Measurements from ENCODE around the gene HPGDS. TPM values are rescaled to one million over a fixed set of nuclear protein-coding genes. Genes with fewer than 3 reads are reported as not detected.

The HPGDS gene
- total and polyA plus RNA-seq, 2 experiments from 2014 or later = not detected

DNA sequence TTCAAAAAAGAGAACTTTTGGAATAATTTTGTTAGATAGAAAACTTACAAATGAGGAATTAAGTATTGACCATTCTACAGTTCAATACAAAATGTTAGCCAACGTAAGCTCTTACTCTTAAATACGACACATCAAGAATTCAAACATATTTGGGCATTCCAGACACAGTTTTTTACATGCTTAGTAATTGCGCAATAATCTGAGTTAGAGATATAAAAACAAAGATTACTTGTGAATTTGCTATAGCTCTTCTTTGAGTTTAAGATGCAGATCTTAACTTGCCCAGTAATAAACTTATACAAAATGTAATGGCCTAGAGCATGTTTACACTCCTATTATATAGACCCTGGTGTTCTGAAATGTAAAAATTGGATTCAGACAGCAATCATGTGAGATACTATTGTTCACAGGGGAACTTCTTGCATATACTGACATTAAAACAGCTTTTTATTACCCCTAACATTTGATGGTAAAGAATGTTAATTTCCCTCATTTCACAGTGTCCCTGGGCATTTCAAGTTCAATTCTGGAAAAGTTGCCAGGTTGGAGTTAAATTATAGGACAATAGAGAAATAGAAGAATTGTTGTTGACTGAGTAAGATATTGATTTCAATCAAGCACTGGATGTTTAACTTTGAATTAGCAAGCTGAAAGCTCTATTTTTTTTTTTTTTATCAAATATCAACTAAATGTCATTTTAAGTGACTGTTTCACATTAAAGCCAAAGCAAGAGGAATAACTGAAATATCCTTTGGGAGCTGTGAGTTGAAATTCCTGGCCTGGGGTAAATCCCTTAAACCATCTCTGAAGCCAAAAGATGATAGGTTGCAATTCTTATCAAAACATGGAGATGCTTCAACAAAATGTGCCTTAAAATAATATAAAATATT, 910 bp downstream of the HPGDS start:
- H3K79me2 ChIP-seq (replicated peaks; ENCODE audit: insufficient read depth) = no peaks in the 10 kb centered on the region
- H4K20me1 ChIP-seq (replicated peaks; ENCODE audit: insufficient read depth) = no peaks in the 10 kb centered on the region
- Mint-ChIP-seq H3K27me3 (ENCODE audit: insufficient read depth, low read depth, poor library complexity) (peaks cover 2% of the 10 kb centered on the region), H3K27ac (no peak overlapping the region), H3K36me3 (ENCODE audit: low read depth) (no peaks in the 10 kb centered on the region), H3K9me3 (no peaks in the 10 kb centered on the region), H3K4me3 (no peak overlapping the region), H3K4me1 (no peaks in the 10 kb centered on the region)
- H3K4me2 ChIP-seq = no peak overlapping the region
- H2AFZ ChIP-seq = no peak overlapping the region
- no peak overlapping the region for H3K4me3 ChIP-seq
- ATAC-seq = no peak
- H3K36me3 ChIP-seq (ENCODE audit: insufficient read depth) = no peaks in the 10 kb centered on the region
- no peaks in the 10 kb centered on the region for H3K4me1 ChIP-seq (ENCODE audit: insufficient read depth)
- no peaks in the 10 kb centered on the region for H3K9me2 ChIP-seq (ENCODE audit: insufficient read depth)
- no peaks in the 10 kb centered on the region for H3F3A ChIP-seq (replicated peaks; ENCODE audit: low read depth)
- no peak overlapping the region for H3K27ac ChIP-seq (ENCODE audit: low read depth)
- no peaks in the 10 kb centered on the region for H3K27me3 ChIP-seq (ENCODE audit: insufficient read depth)
- no peak for DNase-seq (ENCODE audit: low spot score)
- TF ChIP-seq STAT1 (IDR thresholded peaks at IDR 0.05; ENCODE audit: unreplicated experiment) = no peak
- TF ChIP-seq CREB1 (CRISPR knock-in tag; IDR thresholded peaks at IDR 0.05; ENCODE audit: low read depth) = no peak
- no peak for TF ChIP-seq NANOG (IDR thresholded peaks at IDR 0.05; ENCODE audit: borderline replicate concordance)
- no peak for TF ChIP-seq ZNF114 (CRISPR knock-in tag; IDR thresholded peaks at IDR 0.05)
- TF ChIP-seq, protein P1, sequence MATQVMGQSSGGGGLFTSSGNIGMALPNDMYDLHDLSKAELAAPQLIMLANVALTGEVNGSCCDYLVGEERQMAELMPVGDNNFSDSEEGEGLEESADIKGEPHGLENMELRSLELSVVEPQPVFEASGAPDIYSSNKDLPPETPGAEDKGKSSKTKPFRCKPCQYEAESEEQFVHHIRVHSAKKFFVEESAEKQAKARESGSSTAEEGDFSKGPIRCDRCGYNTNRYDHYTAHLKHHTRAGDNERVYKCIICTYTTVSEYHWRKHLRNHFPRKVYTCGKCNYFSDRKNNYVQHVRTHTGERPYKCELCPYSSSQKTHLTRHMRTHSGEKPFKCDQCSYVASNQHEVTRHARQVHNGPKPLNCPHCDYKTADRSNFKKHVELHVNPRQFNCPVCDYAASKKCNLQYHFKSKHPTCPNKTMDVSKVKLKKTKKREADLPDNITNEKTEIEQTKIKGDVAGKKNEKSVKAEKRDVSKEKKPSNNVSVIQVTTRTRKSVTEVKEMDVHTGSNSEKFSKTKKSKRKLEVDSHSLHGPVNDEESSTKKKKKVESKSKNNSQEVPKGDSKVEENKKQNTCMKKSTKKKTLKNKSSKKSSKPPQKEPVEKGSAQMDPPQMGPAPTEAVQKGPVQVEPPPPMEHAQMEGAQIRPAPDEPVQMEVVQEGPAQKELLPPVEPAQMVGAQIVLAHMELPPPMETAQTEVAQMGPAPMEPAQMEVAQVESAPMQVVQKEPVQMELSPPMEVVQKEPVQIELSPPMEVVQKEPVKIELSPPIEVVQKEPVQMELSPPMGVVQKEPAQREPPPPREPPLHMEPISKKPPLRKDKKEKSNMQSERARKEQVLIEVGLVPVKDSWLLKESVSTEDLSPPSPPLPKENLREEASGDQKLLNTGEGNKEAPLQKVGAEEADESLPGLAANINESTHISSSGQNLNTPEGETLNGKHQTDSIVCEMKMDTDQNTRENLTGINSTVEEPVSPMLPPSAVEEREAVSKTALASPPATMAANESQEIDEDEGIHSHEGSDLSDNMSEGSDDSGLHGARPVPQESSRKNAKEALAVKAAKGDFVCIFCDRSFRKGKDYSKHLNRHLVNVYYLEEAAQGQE (IDR thresholded peaks at IDR 0.05; ENCODE audit: unreplicated experiment) = no peak
- TF ChIP-seq, protein P2, sequence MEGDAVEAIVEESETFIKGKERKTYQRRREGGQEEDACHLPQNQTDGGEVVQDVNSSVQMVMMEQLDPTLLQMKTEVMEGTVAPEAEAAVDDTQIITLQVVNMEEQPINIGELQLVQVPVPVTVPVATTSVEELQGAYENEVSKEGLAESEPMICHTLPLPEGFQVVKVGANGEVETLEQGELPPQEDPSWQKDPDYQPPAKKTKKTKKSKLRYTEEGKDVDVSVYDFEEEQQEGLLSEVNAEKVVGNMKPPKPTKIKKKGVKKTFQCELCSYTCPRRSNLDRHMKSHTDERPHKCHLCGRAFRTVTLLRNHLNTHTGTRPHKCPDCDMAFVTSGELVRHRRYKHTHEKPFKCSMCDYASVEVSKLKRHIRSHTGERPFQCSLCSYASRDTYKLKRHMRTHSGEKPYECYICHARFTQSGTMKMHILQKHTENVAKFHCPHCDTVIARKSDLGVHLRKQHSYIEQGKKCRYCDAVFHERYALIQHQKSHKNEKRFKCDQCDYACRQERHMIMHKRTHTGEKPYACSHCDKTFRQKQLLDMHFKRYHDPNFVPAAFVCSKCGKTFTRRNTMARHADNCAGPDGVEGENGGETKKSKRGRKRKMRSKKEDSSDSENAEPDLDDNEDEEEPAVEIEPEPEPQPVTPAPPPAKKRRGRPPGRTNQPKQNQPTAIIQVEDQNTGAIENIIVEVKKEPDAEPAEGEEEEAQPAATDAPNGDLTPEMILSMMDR (conservative IDR thresholded peaks at IDR 0.05; ENCODE audit: low read depth in 2 of 2) = no peak
- no peak for TF ChIP-seq POLR2AphosphoS5 (IDR thresholded peaks at IDR 0.05; ENCODE audit: low read depth)
- TF ChIP-seq EZH2phosphoT487 (IDR thresholded peaks at IDR 0.05; ENCODE audit: unreplicated experiment) = no peak
- no peak for TF ChIP-seq ZNF331 (CRISPR knock-in tag; IDR thresholded peaks at IDR 0.05; ENCODE audit: low read depth)
- TF ChIP-seq EZH2 (IDR thresholded peaks at IDR 0.05; ENCODE audit: low read depth, unreplicated experiment) = no peak
- no peak for TF ChIP-seq JUNB (IDR thresholded peaks at IDR 0.05; ENCODE audit: unreplicated experiment)
- TF ChIP-seq, protein P3, sequence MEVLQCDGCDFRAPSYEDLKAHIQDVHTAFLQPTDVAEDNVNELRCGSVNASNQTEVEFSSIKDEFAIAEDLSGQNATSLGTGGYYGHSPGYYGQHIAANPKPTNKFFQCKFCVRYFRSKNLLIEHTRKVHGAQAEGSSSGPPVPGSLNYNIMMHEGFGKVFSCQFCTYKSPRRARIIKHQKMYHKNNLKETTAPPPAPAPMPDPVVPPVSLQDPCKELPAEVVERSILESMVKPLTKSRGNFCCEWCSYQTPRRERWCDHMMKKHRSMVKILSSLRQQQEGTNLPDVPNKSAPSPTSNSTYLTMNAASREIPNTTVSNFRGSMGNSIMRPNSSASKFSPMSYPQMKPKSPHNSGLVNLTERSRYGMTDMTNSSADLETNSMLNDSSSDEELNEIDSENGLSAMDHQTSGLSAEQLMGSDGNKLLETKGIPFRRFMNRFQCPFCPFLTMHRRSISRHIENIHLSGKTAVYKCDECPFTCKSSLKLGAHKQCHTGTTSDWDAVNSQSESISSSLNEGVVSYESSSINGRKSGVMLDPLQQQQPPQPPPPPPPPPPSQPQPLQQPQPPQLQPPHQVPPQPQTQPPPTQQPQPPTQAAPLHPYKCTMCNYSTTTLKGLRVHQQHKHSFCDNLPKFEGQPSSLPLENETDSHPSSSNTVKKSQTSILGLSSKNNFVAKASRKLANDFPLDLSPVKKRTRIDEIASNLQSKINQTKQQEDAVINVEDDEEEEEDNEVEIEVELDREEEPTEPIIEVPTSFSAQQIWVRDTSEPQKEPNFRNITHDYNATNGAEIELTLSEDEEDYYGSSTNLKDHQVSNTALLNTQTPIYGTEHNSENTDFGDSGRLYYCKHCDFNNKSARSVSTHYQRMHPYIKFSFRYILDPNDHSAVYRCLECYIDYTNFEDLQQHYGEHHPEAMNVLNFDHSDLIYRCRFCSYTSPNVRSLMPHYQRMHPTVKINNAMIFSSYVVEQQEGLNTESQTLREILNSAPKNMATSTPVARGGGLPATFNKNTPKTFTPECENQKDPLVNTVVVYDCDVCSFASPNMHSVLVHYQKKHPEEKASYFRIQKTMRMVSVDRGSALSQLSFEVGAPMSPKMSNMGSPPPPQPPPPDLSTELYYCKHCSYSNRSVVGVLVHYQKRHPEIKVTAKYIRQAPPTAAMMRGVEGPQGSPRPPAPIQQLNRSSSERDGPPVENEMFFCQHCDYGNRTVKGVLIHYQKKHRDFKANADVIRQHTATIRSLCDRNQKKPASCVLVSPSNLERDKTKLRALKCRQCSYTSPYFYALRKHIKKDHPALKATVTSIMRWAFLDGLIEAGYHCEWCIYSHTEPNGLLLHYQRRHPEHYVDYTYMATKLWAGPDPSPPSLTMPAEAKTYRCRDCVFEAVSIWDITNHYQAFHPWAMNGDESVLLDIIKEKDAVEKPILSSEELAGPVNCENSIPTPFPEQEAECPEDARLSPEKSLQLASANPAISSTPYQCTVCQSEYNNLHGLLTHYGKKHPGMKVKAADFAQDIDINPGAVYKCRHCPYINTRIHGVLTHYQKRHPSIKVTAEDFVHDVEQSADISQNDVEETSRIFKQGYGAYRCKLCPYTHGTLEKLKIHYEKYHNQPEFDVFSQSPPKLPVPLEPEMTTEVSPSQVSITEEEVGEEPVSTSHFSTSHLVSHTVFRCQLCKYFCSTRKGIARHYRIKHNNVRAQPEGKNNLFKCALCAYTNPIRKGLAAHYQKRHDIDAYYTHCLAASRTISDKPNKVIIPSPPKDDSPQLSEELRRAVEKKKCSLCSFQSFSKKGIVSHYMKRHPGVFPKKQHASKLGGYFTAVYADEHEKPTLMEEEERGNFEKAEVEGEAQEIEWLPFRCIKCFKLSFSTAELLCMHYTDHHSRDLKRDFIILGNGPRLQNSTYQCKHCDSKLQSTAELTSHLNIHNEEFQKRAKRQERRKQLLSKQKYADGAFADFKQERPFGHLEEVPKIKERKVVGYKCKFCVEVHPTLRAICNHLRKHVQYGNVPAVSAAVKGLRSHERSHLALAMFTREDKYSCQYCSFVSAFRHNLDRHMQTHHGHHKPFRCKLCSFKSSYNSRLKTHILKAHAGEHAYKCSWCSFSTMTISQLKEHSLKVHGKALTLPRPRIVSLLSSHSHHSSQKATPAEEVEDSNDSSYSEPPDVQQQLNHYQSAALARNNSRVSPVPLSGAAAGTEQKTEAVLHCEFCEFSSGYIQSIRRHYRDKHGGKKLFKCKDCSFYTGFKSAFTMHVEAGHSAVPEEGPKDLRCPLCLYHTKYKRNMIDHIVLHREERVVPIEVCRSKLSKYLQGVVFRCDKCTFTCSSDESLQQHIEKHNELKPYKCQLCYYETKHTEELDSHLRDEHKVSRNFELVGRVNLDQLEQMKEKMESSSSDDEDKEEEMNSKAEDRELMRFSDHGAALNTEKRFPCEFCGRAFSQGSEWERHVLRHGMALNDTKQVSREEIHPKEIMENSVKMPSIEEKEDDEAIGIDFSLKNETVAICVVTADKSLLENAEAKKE (CRISPR knock-in tag; IDR thresholded peaks at IDR 0.05) = no peak
- TF ChIP-seq, protein P4, sequence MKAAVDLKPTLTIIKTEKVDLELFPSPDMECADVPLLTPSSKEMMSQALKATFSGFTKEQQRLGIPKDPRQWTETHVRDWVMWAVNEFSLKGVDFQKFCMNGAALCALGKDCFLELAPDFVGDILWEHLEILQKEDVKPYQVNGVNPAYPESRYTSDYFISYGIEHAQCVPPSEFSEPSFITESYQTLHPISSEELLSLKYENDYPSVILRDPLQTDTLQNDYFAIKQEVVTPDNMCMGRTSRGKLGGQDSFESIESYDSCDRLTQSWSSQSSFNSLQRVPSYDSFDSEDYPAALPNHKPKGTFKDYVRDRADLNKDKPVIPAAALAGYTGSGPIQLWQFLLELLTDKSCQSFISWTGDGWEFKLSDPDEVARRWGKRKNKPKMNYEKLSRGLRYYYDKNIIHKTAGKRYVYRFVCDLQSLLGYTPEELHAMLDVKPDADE (IDR thresholded peaks at IDR 0.05) = no peak

Measured in GM23338 (cell line).